ENCODE data around the gene TSPAN9. TPM values are rescaled to one million over a fixed set of nuclear protein-coding genes. Genes with fewer than 3 reads are reported as not detected.

The TSPAN9 gene, protein sequence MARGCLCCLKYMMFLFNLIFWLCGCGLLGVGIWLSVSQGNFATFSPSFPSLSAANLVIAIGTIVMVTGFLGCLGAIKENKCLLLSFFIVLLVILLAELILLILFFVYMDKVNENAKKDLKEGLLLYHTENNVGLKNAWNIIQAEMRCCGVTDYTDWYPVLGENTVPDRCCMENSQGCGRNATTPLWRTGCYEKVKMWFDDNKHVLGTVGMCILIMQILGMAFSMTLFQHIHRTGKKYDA
- total RNA-seq (ENCODE audit: low replicate concordance): 40.1 and 76.8 TPM in 2 replicates

DNA sequence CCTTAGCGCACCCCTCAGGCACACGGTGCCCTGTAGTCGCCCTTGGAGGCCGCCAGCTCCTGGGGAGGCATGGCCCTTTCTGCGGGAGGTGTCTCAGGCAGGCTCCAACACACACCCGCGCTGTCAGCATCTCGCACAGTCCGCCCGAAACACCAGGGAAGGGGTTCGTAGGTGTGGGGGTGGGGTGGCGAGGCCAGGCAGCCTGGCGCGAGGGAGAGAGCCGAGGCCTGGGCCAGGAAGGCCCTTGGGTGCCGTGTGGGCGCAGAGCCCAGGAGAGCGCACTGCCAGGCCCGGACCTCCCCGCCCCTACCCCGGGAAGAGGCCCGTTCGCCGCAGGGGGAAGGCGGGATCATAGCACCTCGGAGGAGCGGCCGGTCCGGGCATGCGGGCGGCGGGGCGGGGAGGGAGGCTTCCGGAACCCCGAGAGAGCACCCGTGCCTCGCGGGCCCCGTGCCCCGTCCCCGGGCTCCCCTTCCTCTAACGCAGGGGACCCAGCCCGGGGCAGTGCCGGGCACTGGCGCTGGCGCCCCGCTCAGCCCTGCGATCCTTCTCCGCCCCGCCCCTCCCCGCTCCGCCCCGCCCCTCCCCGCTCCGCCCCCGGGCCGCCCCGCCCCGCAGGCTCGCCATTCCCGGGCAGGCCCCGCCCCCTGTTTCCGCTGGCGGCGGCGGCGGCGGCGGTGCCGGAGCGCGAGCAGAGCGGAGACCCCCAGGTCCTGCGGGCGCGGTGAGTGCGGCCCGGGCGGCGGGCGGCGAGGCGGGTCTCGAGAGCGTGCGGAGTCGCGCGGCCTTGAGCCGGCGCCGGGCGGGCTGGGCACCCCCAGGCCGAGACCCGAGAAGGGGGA is at the start of gene TSPAN9:
TSS of gene TSPAN9 (plus strand) at position 650 of the 842 bp plus-strand sequence. CDS start 123,815 bp downstream, outside the sequence.

Other genes starting within 250 kb of the TSPAN9 start
- not detected in 2 replicates for gene NRIP2, start 242.3 kb upstream of the TSPAN9 start, total RNA-seq (ENCODE audit: low replicate concordance)
- gene TEX52, start 220.3 kb upstream of the TSPAN9 start, total RNA-seq (ENCODE audit: low replicate concordance): not detected in 2 replicates
- gene FOXM1, start 200.2 kb upstream of the TSPAN9 start, total RNA-seq (ENCODE audit: low replicate concordance): 0.47 and 3.8 TPM in 2 replicates
- 4.7 and 13.8 TPM in 2 replicates for gene RHNO1, start 200.2 kb upstream of the TSPAN9 start, total RNA-seq (ENCODE audit: low replicate concordance)
- gene TULP3, start 186.5 kb upstream of the TSPAN9 start, total RNA-seq (ENCODE audit: low replicate concordance): 14.9 and 15.6 TPM in 2 replicates
- gene TEAD4, start 118.0 kb upstream of the TSPAN9 start, total RNA-seq (ENCODE audit: low replicate concordance): 4.9 and 9.6 TPM in 2 replicates